ENCODE results near the gene TBCD.
"Not testable (repeated sequence)": the region's sequence is repeated elsewhere in the genome, so short reads cannot be mapped to it uniquely, and the experiment has no call there.

Gene TBCD

GRCh38 chr17:82977606-82978005, 225.7 kb downstream of the TBCD start:
- TF ChIP-seq, protein P1, sequence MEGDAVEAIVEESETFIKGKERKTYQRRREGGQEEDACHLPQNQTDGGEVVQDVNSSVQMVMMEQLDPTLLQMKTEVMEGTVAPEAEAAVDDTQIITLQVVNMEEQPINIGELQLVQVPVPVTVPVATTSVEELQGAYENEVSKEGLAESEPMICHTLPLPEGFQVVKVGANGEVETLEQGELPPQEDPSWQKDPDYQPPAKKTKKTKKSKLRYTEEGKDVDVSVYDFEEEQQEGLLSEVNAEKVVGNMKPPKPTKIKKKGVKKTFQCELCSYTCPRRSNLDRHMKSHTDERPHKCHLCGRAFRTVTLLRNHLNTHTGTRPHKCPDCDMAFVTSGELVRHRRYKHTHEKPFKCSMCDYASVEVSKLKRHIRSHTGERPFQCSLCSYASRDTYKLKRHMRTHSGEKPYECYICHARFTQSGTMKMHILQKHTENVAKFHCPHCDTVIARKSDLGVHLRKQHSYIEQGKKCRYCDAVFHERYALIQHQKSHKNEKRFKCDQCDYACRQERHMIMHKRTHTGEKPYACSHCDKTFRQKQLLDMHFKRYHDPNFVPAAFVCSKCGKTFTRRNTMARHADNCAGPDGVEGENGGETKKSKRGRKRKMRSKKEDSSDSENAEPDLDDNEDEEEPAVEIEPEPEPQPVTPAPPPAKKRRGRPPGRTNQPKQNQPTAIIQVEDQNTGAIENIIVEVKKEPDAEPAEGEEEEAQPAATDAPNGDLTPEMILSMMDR (IDR thresholded peaks at IDR 0.05; ENCODE audit: low read depth, low read length) = no peak
- DNase-seq (ENCODE audit: extremely low read depth, low read depth) = no peak

DNA sequence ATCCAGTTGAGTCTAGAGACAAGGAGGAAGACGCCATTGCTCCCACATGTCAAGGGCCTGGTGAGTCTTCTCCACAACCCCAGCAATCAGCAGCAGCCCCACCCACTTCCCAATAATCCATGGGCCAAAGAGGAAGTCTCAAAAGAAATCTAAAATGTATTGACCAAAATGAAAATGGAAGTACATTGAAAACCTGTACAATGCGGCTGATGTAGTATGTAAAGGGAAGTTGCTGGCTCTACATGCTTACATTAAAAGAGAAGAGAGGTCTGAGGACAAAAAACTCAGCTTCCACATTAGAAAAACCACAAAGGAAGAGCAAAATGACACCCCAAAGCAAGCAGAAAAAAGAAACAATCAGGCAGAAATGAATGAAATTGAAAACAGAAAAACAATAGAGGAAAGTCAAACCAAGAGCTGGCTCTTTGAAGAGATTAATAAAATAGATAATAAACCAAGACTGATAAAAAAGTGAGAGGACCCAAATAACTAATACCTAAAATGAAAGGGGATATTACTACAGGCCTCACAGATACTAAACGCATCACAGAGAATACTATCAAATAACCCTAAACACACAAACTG, 227.0 kb downstream of the TBCD start:
- TF ChIP-seq, protein P1 (IDR thresholded peaks at IDR 0.05; ENCODE audit: low read depth, low read length) = no peak
- no peak for DNase-seq (ENCODE audit: extremely low read depth, low read depth)

- no peak for DNase-seq (ENCODE audit: extremely low read depth, low read depth)
Observed at GRCh38 chr17:82979718-82980117, 227.9 kb downstream of the TBCD start.

DNA sequence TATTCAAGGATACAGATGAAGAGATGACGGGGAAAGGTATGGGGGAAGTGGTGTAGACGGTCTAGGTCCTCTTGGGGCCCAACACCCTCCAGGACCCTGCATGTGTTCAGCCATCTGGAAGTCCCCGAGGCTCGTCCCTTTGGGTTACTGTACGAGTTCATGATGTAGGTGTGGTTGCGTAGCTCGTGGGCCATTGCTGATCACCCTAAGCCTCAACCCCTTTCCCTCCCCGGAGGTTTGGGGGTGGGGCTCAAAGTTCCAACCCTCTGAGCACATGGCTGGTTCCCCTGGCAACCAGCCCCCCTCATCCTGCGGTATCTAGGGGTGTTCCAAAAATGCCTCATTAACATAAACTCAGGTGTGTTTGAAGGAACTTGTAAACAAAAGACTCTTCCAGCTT, 228.8 kb downstream of the TBCD start:
- no peak for DNase-seq (ENCODE audit: extremely low read depth, low read depth)
- TF ChIP-seq, protein P1 (IDR thresholded peaks at IDR 0.05; ENCODE audit: low read depth, low read length) = no peak

More at GRCh38 chr17:82979718-82980117, 227.9 kb downstream of the TBCD start:
- TF ChIP-seq, protein P1 (IDR thresholded peaks at IDR 0.05; ENCODE audit: low read depth, low read length) = no peak

DNA sequence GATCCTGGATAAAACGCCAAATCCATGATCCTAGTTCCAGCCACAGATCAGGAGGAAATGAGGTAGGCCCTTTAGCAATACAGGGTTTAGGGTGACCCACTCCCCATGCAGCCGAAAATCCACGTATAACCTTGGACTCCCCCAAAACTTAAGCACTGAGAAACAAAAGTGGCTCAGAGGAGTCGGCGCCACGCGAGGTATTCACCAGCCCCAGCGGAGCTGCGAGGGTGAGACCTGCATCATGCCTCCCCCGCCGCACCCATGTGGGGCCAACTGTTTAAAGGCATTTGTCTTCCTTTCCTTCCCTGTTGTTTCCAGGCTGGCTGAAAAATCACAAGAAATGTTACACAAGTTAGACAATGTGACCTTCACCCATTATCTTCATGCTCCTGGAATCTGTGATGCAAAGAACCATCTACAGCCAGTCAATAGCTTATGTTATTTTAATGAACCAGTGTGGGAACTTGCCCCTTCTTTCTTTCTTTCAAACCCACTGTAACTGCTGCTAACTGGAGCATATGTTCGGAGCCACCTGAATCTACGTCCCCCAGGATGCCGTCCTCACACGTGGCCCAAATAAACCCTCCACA, 229.4 kb downstream of the TBCD start:
- no peak for DNase-seq (ENCODE audit: extremely low read depth, low read depth)
- TF ChIP-seq, protein P1 (IDR thresholded peaks at IDR 0.05; ENCODE audit: low read depth, low read length) = no peak

DNA sequence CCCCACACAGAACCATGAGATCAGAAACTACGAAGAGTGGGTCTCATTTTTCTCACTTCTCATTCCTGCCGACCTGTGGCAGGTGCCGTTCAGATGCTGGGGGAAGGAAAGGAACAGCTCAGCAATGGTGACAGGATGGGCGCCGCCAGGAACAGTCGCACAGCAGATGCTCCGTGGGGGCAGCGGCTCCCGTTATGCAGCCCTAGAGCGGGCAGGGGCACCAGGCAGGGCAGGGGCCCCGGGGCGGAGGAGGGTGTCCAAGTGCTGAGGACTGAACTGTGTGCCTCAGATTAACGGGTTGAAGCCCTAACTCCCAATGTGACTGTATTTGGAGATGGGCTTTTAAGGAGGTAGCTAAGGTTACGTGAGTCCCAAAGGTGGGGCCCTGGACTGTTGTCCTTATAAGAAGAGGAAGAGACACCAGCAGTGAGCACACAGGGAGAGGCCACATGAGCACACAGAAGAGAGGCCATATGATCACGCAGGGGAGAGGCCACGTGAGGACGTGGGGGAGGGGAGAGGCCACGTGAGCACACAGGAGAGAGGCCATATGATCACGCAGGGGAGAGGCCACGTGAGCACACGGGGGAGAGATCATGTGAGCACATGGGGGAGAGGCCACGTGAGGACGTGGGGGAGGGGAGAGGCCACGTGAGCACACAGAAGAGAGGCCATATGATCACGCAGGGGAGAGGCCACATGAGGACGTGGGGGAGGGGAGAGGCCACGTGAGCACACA, 231.8 kb downstream of the TBCD start:
- DNase-seq (ENCODE audit: extremely low read depth, low read depth) = no peak
- TF ChIP-seq, protein P1 (IDR thresholded peaks at IDR 0.05; ENCODE audit: low read depth, low read length) = no peak

DNA sequence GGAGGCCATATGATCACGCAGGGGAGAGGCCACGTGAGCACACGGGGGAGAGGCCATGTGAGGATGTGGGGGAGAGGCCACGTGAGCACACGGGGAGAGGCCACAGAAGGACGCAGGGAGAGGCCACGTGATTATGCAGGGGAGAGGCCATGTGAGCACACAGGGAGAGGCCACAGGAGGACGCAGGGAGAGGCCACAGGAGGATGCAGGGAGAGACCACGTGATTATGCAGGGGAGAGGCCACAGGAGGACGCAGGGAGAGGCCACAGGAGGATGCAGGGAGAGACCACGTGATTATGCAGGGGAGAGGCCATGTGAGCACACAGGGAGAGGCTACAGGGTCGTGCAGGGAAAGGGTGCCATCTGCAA, 232.4 kb downstream of the TBCD start:
- not testable (repeated sequence) for DNase-seq (ENCODE audit: extremely low read depth, low read depth)

Data from AG09319 (cell line).